ENCODE measurements around the gene TMEM132E.

The TMEM132E gene

GRCh38 chr17:34671191-34671590, 91.8 kb downstream of the TMEM132E start:
- Histone ChIP-seq H3K4me1 (ENCODE audit: control extremely low read depth in 1 of 4, control insufficient read depth in 4 of 4, insufficient read depth in 4 of 4, low read length in 3 of 4) (peaks cover 0 to 7% (median 3%) of the 10 kb centered on the region in 4 experiments), H3K9me3 (ENCODE audit: control extremely low read depth in 1 of 5, control insufficient read depth in 4 of 5, insufficient read depth in 2 of 5, low read depth in 1 of 5, low read length in 4 of 5) (no peaks in the 10 kb centered on the region), H3K27me3 (replicated peaks in 2 of 5; ENCODE audit: control insufficient read depth in 4 of 5, insufficient read depth in 5 of 5, low read length in 4 of 5) (peaks cover 0 to 13% (median 0%) of the 10 kb centered on the region in 5 experiments), H3K27ac (ENCODE audit: insufficient read depth in 1 of 2, low read depth in 1 of 2, low read length in 2 of 2, poor library complexity in 1 of 2, severe bottlenecking in 2 of 2) (no peak overlapping the region), H3K4me3 (ENCODE audit: control insufficient read depth in 1 of 7, extremely low read depth in 1 of 7, insufficient read depth in 4 of 7, low read depth in 2 of 7, low read length in 6 of 7) (no peak overlapping the region), H3K36me3 (ENCODE audit: control insufficient read depth in 4 of 4, insufficient read depth in 4 of 4, low read length in 3 of 4) (no peaks in the 10 kb centered on the region)
- POLR2A ChIA-PET = no interaction called here
- CTCF ChIA-PET = interaction anchor here (1.4 kb wide), 1 partner anchor 128 kb away, joined by 4 read pairs; no protein-coding TSS in a partner anchor
- 86% methylated on average over 1 of the region's 4 CpGs for WGBS (ENCODE audit: insufficient coverage)
- no peak for DNase-seq

- 89% methylated on average over 2 of the region's 3 CpGs for WGBS (ENCODE audit: insufficient coverage)
- Histone ChIP-seq H3K27me3 (replicated peaks in 2 of 5; ENCODE audit: control insufficient read depth in 4 of 5, insufficient read depth in 5 of 5, low read length in 4 of 5) (peaks cover 0 to 10% (median 0%) of the 10 kb centered on the region in 5 experiments), H3K36me3 (ENCODE audit: control insufficient read depth in 4 of 4, insufficient read depth in 4 of 4, low read length in 3 of 4) (no peaks in the 10 kb centered on the region), H3K27ac (ENCODE audit: insufficient read depth in 1 of 2, low read depth in 1 of 2, low read length in 2 of 2, poor library complexity in 1 of 2, severe bottlenecking in 2 of 2) (no peak overlapping the region), H3K9me3 (ENCODE audit: control extremely low read depth in 1 of 5, control insufficient read depth in 4 of 5, insufficient read depth in 2 of 5, low read depth in 1 of 5, low read length in 4 of 5) (no peaks in the 10 kb centered on the region), H3K4me1 (ENCODE audit: control extremely low read depth in 1 of 4, control insufficient read depth in 4 of 4, insufficient read depth in 4 of 4, low read length in 3 of 4) (peaks cover 0 to 7% (median 3%) of the 10 kb centered on the region in 4 experiments), H3K4me3 (ENCODE audit: control insufficient read depth in 1 of 7, extremely low read depth in 1 of 7, insufficient read depth in 4 of 7, low read depth in 2 of 7, low read length in 6 of 7) (no peak overlapping the region)
- ChIA-PET POLR2A (no interaction called here), CTCF (no interaction called here)
- DNase-seq = no peak
Measured at GRCh38 chr17:34672176-34672785, 92.9 kb downstream of the TMEM132E start.

- ChIA-PET POLR2A (no interaction called here), CTCF (no interaction called here)
- Histone ChIP-seq H3K4me3 (ENCODE audit: control insufficient read depth in 1 of 7, extremely low read depth in 1 of 7, insufficient read depth in 4 of 7, low read depth in 2 of 7, low read length in 6 of 7) (no peak overlapping the region), H3K9me3 (ENCODE audit: control extremely low read depth in 1 of 5, control insufficient read depth in 4 of 5, insufficient read depth in 2 of 5, low read depth in 1 of 5, low read length in 4 of 5) (no peaks in the 10 kb centered on the region), H3K27me3 (replicated peaks in 2 of 5; ENCODE audit: control insufficient read depth in 4 of 5, insufficient read depth in 5 of 5, low read length in 4 of 5) (peaks cover 0 to 9% (median 0%) of the 10 kb centered on the region in 5 experiments), H3K4me1 (ENCODE audit: control extremely low read depth in 1 of 4, control insufficient read depth in 4 of 4, insufficient read depth in 4 of 4, low read length in 3 of 4) (peaks cover 0 to 7% (median 3%) of the 10 kb centered on the region in 4 experiments), H3K27ac (ENCODE audit: insufficient read depth in 1 of 2, low read depth in 1 of 2, low read length in 2 of 2, poor library complexity in 1 of 2, severe bottlenecking in 2 of 2) (no peak overlapping the region), H3K36me3 (ENCODE audit: control insufficient read depth in 4 of 4, insufficient read depth in 4 of 4, low read length in 3 of 4) (no peaks in the 10 kb centered on the region)
- no peak for DNase-seq
- 85% methylated on average over 2 of the region's 2 CpGs for WGBS (ENCODE audit: insufficient coverage)
Measured at GRCh38 chr17:34673516-34673915, 94.1 kb downstream of the TMEM132E start.

- no peaks in the 10 kb centered on the region for H3K36me3 ChIP-seq (ENCODE audit: control insufficient read depth in 4 of 4, insufficient read depth in 4 of 4, low read length in 3 of 4)
- peaks cover 0 to 2% (median 0%) of the 10 kb centered on the region in 5 experiments for H3K27me3 ChIP-seq (replicated peaks in 2 of 5; ENCODE audit: control insufficient read depth in 4 of 5, insufficient read depth in 5 of 5, low read length in 4 of 5)
- H3K9me3 ChIP-seq (ENCODE audit: control extremely low read depth in 1 of 5, control insufficient read depth in 4 of 5, insufficient read depth in 2 of 5, low read depth in 1 of 5, low read length in 4 of 5) = no peaks in the 10 kb centered on the region
- CTCF ChIA-PET = no interaction called here
- POLR2A ChIA-PET = no interaction called here
- H3K27ac ChIP-seq (ENCODE audit: insufficient read depth in 1 of 2, low read depth in 1 of 2, low read length in 2 of 2, poor library complexity in 1 of 2, severe bottlenecking in 2 of 2) = no peak overlapping the region
- no peak for DNase-seq
- 95% methylated on average over 7 of the region's 7 CpGs for WGBS (ENCODE audit: insufficient coverage)
- H3K4me1 ChIP-seq (ENCODE audit: control extremely low read depth in 1 of 4, control insufficient read depth in 4 of 4, insufficient read depth in 4 of 4, low read length in 3 of 4) = peaks cover 0 to 7% (median 3%) of the 10 kb centered on the region in 4 experiments
- no peak overlapping the region for H3K4me3 ChIP-seq (ENCODE audit: control insufficient read depth in 1 of 7, extremely low read depth in 1 of 7, insufficient read depth in 4 of 7, low read depth in 2 of 7, low read length in 6 of 7)
Measured at GRCh38 chr17:34673995-34674890, 94.9 kb downstream of the TMEM132E start.

GRCh38 chr17:34675143-34675542, 95.8 kb downstream of the TMEM132E start:
- Histone ChIP-seq H3K4me1 (ENCODE audit: control extremely low read depth in 1 of 4, control insufficient read depth in 4 of 4, insufficient read depth in 4 of 4, low read length in 3 of 4) (peaks cover 0 to 7% (median 3%) of the 10 kb centered on the region in 4 experiments), H3K4me3 (ENCODE audit: control insufficient read depth in 1 of 7, extremely low read depth in 1 of 7, insufficient read depth in 4 of 7, low read depth in 2 of 7, low read length in 6 of 7) (no peak overlapping the region), H3K27me3 (replicated peaks in 2 of 5; ENCODE audit: control insufficient read depth in 4 of 5, insufficient read depth in 5 of 5, low read length in 4 of 5) (no peaks in the 10 kb centered on the region), H3K27ac (ENCODE audit: insufficient read depth in 1 of 2, low read depth in 1 of 2, low read length in 2 of 2, poor library complexity in 1 of 2, severe bottlenecking in 2 of 2) (no peak overlapping the region), H3K9me3 (ENCODE audit: control extremely low read depth in 1 of 5, control insufficient read depth in 4 of 5, insufficient read depth in 2 of 5, low read depth in 1 of 5, low read length in 4 of 5) (no peaks in the 10 kb centered on the region), H3K36me3 (ENCODE audit: control insufficient read depth in 4 of 4, insufficient read depth in 4 of 4, low read length in 3 of 4) (no peaks in the 10 kb centered on the region)
- ChIA-PET POLR2A (no interaction called here), CTCF (no interaction called here)
- no peak for DNase-seq

GRCh38 chr17:34675605-34676004, 96.2 kb downstream of the TMEM132E start:
- CTCF ChIA-PET = no interaction called here

GRCh38 chr17:34680151-34680550, 100.8 kb downstream of the TMEM132E start:
- CTCF ChIA-PET = no interaction called here

More at GRCh38 chr17:34675605-34676004, 96.2 kb downstream of the TMEM132E start:
- Histone ChIP-seq H3K27ac (ENCODE audit: insufficient read depth in 1 of 2, low read depth in 1 of 2, low read length in 2 of 2, poor library complexity in 1 of 2, severe bottlenecking in 2 of 2) (no peak overlapping the region), H3K27me3 (replicated peaks in 2 of 5; ENCODE audit: control insufficient read depth in 4 of 5, insufficient read depth in 5 of 5, low read length in 4 of 5) (no peaks in the 10 kb centered on the region), H3K36me3 (ENCODE audit: control insufficient read depth in 4 of 4, insufficient read depth in 4 of 4, low read length in 3 of 4) (no peaks in the 10 kb centered on the region), H3K4me1 (ENCODE audit: control extremely low read depth in 1 of 4, control insufficient read depth in 4 of 4, insufficient read depth in 4 of 4, low read length in 3 of 4) (peaks cover 0 to 7% (median 3%) of the 10 kb centered on the region in 4 experiments), H3K9me3 (ENCODE audit: control extremely low read depth in 1 of 5, control insufficient read depth in 4 of 5, insufficient read depth in 2 of 5, low read depth in 1 of 5, low read length in 4 of 5) (no peaks in the 10 kb centered on the region), H3K4me3 (ENCODE audit: control insufficient read depth in 1 of 7, extremely low read depth in 1 of 7, insufficient read depth in 4 of 7, low read depth in 2 of 7, low read length in 6 of 7) (no peak overlapping the region)
- POLR2A ChIA-PET = interaction anchor here (0.6 kb wide), 1 partner anchor 9 kb away, joined by 3 read pairs; no protein-coding TSS in a partner anchor
- no peak for DNase-seq
- 42% methylated on average over 2 of the region's 2 CpGs for WGBS (ENCODE audit: insufficient coverage)

More at GRCh38 chr17:34680151-34680550, 100.8 kb downstream of the TMEM132E start:
- WGBS (ENCODE audit: insufficient coverage) = 56% methylated on average over 1 of the region's 1 CpG
- Histone ChIP-seq H3K36me3 (ENCODE audit: control insufficient read depth in 4 of 4, insufficient read depth in 4 of 4, low read length in 3 of 4) (no peaks in the 10 kb centered on the region), H3K27ac (ENCODE audit: insufficient read depth in 1 of 2, low read depth in 1 of 2, low read length in 2 of 2, poor library complexity in 1 of 2, severe bottlenecking in 2 of 2) (no peak overlapping the region), H3K4me3 (ENCODE audit: control insufficient read depth in 1 of 7, extremely low read depth in 1 of 7, insufficient read depth in 4 of 7, low read depth in 2 of 7, low read length in 6 of 7) (no peak overlapping the region), H3K9me3 (ENCODE audit: control extremely low read depth in 1 of 5, control insufficient read depth in 4 of 5, insufficient read depth in 2 of 5, low read depth in 1 of 5, low read length in 4 of 5) (no peaks in the 10 kb centered on the region), H3K4me1 (ENCODE audit: control extremely low read depth in 1 of 4, control insufficient read depth in 4 of 4, insufficient read depth in 4 of 4, low read length in 3 of 4) (peaks cover 0 to 7% (median 3%) of the 10 kb centered on the region in 4 experiments), H3K27me3 (replicated peaks in 2 of 5; ENCODE audit: control insufficient read depth in 4 of 5, insufficient read depth in 5 of 5, low read length in 4 of 5) (peaks cover 0 to 12% (median 0%) of the 10 kb centered on the region in 5 experiments)
- peak in 2 of 3 donors; percentile 40 to 57 for DNase-seq
- POLR2A ChIA-PET = no interaction called here

Data from common myeloid progenitor, CD34-positive (primary cell).